HTERT RPE-1 (cell line): ENCODE data around the gene VPS26C.

Source experiments
- in situ Hi-C: fragments of 300-500 bp; cut with MboI; formaldehyde crosslinking; loops from 4 replicates; pipeline ENCODE4 v1.14.3; 2020; ENCODE audit warnings: low sequenced_read_pairs

Gene VPS26C

GRCh38 chr21:37266515-37267221 is 466 bp downstream of the VPS26C start:
- in situ Hi-C loops: no loop called here

- in situ Hi-C loops: no loop called here
These were observed 2.3 kb downstream of the VPS26C start for GRCh38 chr21:37264808-37265207.

GRCh38 chr21:37263827-37264600 is 3.1 kb downstream of the VPS26C start:
- in situ Hi-C loops: no loop called here

- in situ Hi-C loops: no loop called here
These were observed 7.7 kb downstream of the VPS26C start for GRCh38 chr21:37259426-37259825.

GRCh38 chr21:37257967-37258877 is 8.9 kb downstream of the VPS26C start:
- in situ Hi-C loops: no loop called here

- in situ Hi-C loops: no loop called here
These were observed 9.6 kb downstream of the VPS26C start for GRCh38 chr21:37257511-37257966.

GRCh38 chr21:37253991-37254390 is 13.1 kb downstream of the VPS26C start:
- in situ Hi-C loops: no loop called here

GRCh38 chr21:37251294-37251634 is 15.9 kb downstream of the VPS26C start:
- in situ Hi-C loops: no loop called here

- in situ Hi-C loops: no loop called here
These were observed 17.8 kb downstream of the VPS26C start for GRCh38 chr21:37249112-37249904.

- in situ Hi-C loops: no loop called here
These were observed 18.8 kb downstream of the VPS26C start for GRCh38 chr21:37248298-37248697.

GRCh38 chr21:37245151-37245550 is 22.0 kb downstream of the VPS26C start:
- in situ Hi-C loops: no loop called here

- in situ Hi-C loops: no loop called here
These were observed 22.5 kb downstream of the VPS26C start for GRCh38 chr21:37244501-37245095.

- in situ Hi-C loops: no loop called here
These were observed 23.2 kb downstream of the VPS26C start for GRCh38 chr21:37243961-37244360.

- in situ Hi-C loops: no loop called here
These were observed 25.7 kb downstream of the VPS26C start for GRCh38 chr21:37241426-37241825.

- in situ Hi-C loops: no loop called here
These were observed 26.2 kb downstream of the VPS26C start for GRCh38 chr21:37240978-37241377.

- in situ Hi-C loops: no loop called here
These were observed 29.4 kb downstream of the VPS26C start for GRCh38 chr21:37237764-37238163.

- in situ Hi-C loops: no loop called here
These were observed 29.8 kb downstream of the VPS26C start for GRCh38 chr21:37237346-37237745.

GRCh38 chr21:37233551-37234146 is 33.5 kb downstream of the VPS26C start:
- in situ Hi-C loops: no loop called here

GRCh38 chr21:37232274-37233018 is 34.7 kb downstream of the VPS26C start:
- in situ Hi-C loops: no loop called here
